ENCODE data around the gene ADCY2.

The ADCY2 gene

DNA sequence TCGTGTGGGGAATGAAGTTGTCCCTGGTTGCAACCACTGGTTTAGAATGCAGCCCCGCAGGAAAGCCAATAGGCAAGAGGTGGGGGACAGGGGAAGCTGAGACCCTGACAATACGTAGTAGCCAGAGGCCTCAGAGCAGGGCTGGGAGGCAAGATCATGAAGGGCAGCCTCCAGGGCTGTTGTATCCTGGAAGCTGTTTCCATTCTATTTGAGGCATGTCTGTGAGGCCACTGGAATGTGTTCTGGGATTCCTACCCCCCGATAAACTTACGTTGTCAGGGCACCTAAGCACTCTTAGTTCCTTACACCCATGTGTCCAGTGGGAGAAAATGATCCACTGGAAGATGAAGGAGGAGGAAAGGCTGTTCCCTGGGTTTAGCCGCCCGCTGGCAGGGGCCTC is 277.7 kb downstream of the ADCY2 start:
- no peak for DNase-seq

DNA sequence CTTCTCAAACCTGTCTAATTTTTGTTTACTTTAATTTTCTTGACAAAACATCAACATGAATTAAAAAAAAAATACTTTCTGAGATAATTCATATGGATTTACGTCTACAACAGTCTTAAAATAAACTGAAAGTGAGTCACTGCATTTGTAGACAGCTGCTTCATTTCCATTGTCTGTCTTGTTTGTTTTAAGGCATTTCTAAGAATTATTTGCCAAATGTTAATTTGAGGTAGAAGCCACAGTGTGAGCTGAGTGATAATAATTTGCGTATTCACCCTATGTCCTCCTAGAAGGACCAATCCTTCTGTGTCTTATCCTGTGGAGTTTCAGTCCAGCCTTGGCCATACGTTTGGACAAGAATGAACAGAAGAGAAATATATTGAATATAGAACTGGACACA is 280.5 kb downstream of the ADCY2 start:
- DNase-seq, result no peak

DNA sequence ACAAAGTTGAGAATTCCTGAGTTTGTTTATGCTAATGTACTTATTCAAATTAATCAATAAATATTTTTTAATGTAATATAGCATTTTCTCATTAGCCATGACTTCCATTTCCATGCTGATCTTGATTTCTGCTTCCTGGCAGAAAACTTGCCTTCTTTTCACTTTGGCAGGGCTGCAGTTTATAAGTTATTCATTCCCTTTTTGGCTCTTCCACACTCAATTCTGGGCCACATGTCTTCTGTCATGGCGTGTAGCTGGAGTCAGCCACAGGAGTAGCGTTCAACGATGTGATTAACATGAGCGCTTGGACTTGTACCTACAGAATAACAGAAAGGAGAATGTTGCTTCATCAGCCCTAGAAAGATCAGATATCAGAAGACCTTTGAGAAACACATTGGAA is 282.1 kb downstream of the ADCY2 start:
- DNase-seq, result no peak

DNA sequence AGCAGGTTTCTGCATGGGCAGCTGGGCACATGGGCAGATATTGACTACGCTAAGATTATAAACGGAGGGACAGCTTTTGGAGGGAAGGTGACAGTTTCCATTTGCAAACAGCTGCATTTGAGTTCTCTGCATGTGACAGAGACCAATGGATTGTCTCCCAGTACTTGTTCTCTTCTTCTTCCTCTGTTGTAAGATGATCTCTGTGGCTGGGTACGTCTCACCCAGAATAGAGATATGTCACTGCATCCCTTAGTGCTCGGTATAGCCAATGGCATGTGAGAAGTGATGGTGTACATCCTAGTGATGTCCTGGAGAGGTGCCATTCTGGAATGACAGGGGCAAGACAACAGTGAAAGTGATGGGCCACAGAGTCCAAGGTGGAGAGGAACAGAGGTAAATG is 283.7 kb downstream of the ADCY2 start:
- no peak for DNase-seq

DNA sequence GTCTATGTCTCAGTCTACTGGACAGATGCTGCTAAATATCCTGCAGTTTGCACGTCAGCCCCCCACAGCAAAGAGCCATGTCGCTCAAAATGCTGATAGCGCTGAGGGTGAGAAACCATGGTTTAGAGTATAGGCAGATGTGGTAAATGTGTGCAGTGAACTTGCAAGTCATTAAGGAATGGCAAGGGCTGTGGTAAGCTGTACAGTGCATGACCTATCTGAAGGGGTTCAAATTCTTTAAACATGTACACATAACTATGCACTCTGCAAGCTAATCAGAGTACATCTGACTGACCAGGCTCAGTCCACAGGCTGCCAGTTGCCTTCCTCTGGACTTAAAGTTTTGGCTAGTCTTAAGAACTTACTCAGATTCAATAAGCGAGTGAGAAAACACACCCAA is 284.3 kb downstream of the ADCY2 start:
- DNase-seq, result no peak

DNA sequence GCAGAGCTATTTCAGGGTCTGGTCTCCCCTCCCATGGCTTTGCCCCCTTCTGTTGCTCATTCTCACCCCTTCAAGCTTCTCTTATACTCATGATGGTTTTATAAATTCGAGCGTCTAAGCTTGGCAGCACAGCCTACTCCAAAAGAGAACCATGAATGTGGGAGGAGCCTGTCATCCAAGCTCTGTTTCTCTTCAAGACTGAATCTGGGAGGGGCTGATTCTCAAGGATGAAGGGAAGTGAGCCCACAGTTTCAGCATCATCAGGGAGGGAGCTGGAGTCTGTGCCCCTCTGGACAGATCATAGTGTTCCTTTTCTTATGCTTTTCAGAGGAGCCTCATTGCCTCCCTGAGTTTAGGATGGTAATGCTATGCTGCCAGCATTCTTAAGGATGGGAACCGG is 286.4 kb downstream of the ADCY2 start:
- DNase-seq, result no peak

DNA sequence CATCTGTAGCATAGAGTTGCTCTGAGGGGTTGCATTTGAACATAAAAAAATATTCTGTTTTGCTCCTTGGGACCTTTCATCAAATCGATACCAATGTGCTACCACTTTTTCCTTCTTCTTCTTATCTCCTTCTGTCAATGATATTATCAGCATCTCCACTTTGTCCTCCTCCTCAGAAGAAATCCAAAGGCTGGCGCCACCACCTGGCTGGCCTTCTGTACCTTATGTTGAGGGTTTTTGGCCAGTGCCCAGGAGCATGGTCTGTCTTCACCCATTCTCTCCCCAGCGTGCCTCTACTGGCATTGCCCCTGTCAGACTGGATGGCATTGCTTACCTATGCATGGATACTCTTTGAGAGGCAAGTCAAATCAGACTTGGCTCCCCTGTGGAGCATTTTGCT is 287.8 kb downstream of the ADCY2 start:
- no peak for DNase-seq

DNA sequence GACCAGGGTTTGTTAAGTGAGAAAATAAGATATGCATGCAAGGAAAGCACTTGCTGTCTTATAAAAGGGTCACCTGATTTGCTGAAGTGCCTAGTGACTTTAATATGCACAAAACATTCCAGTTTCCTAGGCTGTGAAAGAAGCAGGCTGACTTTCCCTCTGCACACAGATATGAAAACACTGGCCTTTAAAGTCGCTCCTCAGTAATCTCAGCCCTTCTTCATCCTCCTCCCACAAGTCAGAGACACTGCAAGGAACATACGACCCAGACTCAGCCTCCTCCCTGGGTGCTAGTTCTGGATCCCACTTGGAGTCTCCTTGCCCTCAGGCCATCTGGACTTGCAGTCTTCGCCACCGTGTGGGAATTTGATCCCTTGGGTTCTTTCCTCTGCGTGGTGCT is 288.9 kb downstream of the ADCY2 start:
- DNase-seq, result no peak

DNA sequence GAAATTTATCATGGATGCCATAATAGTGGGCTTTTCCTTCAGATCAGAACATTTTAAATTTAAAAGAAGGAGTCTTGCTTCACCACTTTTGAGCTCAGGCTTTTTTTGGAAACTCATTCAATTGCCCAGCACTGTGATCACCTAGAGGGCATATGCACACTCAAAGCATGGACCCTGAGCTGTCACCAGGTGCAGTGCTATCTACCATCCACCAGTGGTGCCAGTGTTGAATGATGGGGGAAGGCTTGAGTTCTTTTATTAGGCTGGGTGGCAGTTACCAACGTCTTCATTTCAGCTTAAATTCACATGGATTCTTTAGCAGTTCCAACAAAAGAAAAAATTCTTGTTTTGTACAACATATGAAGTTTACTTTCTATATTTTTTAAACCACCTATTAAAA is 290.9 kb downstream of the ADCY2 start:
- DNase-seq, result no peak

DNA sequence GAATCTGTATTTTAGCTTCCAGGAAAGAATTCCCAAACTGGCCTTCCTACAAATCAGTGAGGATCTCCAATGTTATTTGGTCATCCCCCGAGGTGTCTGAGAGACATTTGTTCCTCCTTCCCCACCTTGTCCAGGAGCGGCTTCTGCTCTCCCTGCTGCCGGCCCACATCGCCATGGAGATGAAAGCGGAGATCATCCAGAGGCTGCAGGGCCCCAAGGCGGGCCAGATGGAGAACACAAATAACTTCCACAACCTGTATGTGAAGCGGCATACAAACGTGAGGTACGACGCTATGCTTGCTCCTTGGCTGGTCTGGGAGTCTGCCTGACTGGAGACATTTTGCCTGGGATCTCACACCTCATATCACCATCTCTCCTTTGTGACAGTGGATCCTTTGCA is 294.6 kb downstream of the ADCY2 start:
- DNase-seq, result no peak

DNA sequence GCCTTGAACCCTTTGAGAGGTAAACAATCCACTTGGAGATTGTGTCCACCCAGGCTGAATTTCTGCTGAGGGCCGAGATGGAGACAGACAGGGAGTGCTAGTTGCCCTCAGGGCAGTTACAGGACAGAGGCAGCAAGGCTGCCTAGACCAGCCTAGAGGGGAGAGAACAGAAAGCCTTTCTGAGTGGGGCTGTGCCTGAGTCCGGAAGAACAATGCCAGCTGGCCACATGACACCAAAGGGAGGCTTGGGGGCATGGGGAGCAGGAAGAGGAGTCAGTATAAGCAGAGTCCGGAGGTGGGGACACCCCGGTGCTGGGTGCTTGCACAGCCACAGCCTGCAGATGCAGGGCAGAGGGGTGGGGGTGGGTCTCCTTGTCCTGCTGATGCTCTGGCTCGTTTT is 309.3 kb downstream of the ADCY2 start:
- DNase-seq, result no peak

GRCh38 chr5:7705736-7706135 is 309.8 kb downstream of the ADCY2 start:
- DNase-seq, result no peak

DNA sequence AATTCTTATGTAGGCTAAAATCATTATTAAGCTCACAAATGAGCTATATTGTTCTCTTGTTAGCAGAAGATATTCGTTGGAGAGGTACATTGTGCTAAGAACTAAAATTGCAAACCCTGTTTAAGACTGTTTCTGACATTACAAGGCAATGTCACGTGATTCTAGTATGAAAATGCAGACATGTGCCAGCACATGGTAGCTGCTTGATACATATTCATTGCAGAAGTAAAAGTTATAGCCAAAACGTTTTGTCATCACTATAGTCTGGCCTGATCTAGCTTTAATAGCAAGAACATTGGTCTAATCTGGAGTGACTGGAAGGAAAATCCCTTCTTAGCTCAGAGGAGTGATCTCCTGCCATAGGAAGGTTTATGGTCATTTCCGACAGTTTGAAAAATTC is 310.3 kb downstream of the ADCY2 start:
- no peak for DNase-seq

DNA sequence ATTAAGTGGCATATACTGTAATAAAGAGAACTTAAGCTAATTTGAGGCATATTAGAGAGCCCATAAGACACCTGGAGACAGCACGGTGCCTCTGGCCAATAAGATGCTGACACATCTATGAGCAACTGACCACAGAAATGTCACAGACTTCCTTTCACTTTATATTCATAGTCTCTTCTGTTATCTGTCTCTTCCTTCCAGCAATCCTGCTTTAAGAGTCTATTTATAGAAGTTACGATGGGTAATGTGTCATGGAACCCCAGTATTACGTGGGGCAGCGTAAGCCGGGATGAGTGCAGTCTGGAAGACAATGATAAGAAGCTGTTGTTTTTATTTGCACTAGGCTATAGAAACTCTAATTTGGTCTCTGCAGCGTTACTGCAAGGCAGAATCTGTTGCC is 318.2 kb downstream of the ADCY2 start:
- DNase-seq, result peak; percentile 14

DNA sequence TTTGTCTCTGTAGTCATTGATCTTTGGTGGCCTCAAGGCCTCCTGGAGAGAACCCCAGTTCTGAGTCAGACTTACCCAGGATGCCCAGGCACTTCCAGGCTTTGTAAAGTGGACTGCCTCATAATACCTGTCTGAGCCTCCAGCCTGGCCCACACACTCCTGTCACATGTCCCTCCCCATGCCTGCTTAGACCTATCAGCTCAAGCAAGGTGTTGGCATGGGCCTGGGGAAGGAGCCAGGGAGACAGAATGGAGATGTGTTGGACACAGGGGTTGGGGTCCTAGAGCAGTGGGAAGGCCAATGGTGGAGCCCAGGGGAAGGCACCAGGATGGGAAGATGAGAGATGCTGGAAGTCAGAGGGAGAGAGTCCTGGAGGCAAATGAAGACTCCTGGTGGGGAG is 318.8 kb downstream of the ADCY2 start:
- no peak for DNase-seq

DNA sequence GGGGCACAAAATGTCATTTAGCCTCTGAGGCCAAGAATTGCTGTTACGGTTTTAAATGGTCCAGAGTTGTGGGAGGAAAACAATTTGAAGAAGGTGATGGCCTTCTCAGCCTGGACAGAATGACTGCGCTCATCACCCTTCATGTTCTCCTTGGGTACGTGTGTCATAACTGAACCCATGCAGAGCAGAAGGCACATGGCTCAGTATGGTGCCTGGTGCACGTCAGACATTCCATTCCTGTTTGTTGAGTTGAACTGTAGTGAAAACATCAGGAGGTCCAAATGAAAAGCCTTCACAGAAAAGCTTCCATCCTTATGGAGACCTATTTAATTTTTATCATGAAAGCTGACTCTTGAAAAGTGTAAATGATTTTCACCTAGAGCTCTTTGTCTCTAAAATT is 321.8 kb downstream of the ADCY2 start:
- no peak for DNase-seq

DNA sequence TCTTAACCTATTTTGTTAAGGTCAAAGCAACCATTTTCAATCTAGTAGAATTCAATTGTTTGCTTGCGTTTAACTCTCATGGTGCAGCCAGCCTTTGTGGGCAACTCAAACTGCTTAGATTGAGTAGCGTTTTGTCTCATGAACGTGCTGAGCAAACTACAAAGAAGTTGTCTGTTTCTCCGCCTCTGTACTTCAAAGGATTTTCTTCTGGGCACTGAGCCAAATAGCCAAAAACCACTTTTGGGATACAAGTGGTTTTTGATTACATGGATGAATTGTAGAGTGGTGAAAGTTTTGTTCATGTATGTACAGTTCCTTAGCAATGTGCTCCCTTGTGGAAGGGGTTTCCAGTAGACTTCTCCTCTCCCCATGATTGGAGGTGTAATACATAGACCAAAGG is 332.1 kb downstream of the ADCY2 start:
- DNase-seq, result no peak

DNA sequence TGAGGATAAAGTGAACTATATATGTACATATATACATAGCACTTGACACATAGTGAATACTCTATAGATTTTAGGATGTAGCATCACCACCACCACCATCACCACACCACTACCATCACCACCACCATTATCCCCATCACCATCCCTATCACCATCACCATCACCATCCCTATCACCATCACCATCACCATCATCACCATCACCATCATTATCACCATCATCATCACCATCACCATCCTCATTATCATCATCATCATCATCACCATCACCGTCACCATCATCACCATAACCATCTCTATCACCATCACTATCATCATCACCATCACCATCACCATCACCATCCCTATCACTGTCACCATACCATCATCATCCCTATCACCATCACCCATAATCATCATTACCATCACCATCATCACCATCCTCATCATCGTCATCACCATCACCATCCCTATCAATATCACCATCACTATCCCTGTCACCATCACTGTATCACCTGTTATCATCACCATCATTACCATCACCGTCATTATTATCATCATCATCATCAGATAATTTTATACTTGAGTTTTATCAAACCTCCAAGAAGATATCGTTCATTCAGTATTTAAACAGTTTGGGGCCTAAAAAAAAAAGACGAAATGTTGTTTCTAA is 345.6 kb downstream of the ADCY2 start:
- no peak for DNase-seq

DNA sequence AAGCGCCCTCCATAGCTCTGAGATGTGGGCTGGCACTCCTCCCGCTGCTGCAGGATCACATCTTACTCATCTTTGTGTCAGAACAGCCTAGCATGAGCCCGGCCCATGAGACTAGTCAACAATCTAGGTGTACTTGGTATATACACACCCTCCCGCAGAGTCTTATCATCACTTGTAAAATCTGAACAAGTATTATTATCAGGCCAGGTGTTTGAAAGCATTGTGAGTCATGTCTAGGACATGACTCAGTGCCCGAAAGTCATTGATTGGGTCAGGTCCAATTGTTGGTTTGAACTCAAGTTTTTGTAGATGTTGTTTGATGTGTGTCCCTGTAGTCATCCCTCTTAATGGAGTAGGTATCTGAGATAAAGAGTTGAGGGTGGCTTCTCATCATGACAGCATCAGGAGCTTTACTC is 346.3 kb downstream of the ADCY2 start:
- no peak for DNase-seq

DNA sequence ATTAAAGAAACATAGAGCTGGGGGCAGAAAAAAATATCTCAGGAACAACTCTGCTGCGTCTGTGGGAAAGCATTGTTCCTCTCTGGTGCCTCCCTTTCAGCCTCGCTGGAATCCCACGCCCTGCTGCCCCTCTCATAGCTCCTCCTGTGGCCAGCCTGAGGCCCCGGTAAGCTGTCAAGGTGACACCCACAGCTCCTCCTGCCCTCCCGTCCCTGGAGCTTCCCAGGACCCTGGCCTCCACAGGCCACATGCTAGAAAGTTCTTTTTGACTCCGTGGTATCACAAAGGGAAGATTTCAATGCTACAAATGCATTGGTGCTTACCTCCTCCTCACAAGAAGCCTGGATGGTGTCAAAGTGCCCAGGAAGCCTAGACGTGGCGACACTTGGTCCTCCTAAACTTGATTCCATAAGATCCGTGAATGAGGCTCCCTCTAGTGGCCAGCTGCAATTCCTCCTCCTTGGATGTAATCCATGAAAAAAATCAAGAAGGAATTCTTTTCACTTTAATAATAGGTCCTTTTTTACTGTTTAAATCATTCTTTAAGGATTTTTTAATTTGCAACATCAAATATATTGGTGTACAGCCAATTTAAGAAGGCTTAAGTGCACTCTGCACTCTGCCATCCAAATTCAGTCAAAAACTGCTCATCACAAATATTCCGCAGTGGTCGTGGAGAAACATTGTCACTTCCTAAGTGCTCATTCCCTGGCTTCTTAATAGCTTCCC is 350.1 kb downstream of the ADCY2 start:
- peak; percentile 56 for DNase-seq

- no peak for DNase-seq
Observed at GRCh38 chr5:7747728-7748127, 351.8 kb downstream of the ADCY2 start.

- DNase-seq, result no peak
Observed at GRCh38 chr5:7749626-7750025, 353.7 kb downstream of the ADCY2 start.

DNA sequence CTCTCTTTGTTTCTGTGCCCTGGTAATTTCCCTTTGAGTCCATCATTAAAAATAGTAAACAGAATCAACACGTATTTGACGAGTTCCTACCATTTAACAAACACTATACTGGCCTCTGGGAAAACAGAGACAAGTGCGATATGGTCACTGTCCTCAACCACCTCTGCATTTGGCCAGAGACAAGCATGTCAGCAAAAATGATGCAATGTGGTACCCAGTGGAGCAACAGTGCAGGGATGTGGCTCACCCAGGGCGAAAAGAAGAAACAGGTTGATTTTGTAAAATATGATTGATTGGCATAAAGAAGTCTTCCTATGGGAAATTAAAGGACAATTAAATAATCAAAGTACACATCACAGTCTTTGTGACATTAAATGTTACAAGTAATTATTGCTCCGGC is 355.9 kb downstream of the ADCY2 start:
- no peak for DNase-seq

GRCh38 chr5:7753181-7753580 is 357.2 kb downstream of the ADCY2 start:
- no peak for DNase-seq

GRCh38 chr5:7753596-7753995 is 357.7 kb downstream of the ADCY2 start:
- DNase-seq, result no peak
